ENCODE data around the gene CDC45.
A peak's percentile ranks its signal among the peaks of the same experiment; 100 is the strongest.

CDC45 gene

GRCh38 chr22:19470010-19470409, 9.7 kb upstream of the CDC45 start:
- DNase-seq, result no peak

- DNase-seq, result no peak
Measured at GRCh38 chr22:19471572-19471971, 8.1 kb upstream of the CDC45 start.

GRCh38 chr22:19472233-19472632, 7.5 kb upstream of the CDC45 start:
- no peak for DNase-seq

GRCh38 chr22:19473578-19473977, 6.1 kb upstream of the CDC45 start:
- DNase-seq, result no peak

- no peak for DNase-seq
Measured at GRCh38 chr22:19476023-19476422, 3.7 kb upstream of the CDC45 start.

GRCh38 chr22:19477321-19478044, 2.2 kb upstream of the CDC45 start:
- DNase-seq, result peak; percentile 10

- peak; percentile 14 for DNase-seq
Measured at GRCh38 chr22:19478045-19478900, 1.4 kb upstream of the CDC45 start.

GRCh38 chr22:19478901-19479354, 792 bp upstream of the CDC45 start, which contains the start of gene UFD1:
Gene UFD1 (minus strand): TSS chr22:19479193. CDS start chr22:19479085, 108 bp downstream.
- peak; percentile 86 for DNase-seq

GRCh38 chr22:19480173-19480568, 451 bp downstream of the CDC45 start:
- no peak for DNase-seq

GRCh38 chr22:19480789-19481188, 1.1 kb downstream of the CDC45 start:
- no peak for DNase-seq

- DNase-seq, result no peak
Measured at GRCh38 chr22:19482297-19482696, 2.6 kb downstream of the CDC45 start.

GRCh38 chr22:19483481-19484244, 3.9 kb downstream of the CDC45 start:
- no peak for DNase-seq

GRCh38 chr22:19488285-19488684, 8.6 kb downstream of the CDC45 start:
- DNase-seq, result no peak

GRCh38 chr22:19488884-19489843, 9.4 kb downstream of the CDC45 start:
- DNase-seq, result no peak

GRCh38 chr22:19490628-19491230, 11.0 kb downstream of the CDC45 start:
- no peak for DNase-seq

- peak; percentile 25 for DNase-seq
Measured at GRCh38 chr22:19492504-19493174, 12.9 kb downstream of the CDC45 start.

GRCh38 chr22:19494001-19494560, 14.4 kb downstream of the CDC45 start:
- no peak for DNase-seq

GRCh38 chr22:19494676-19495173, 15.0 kb downstream of the CDC45 start:
- no peak for DNase-seq

- DNase-seq, result no peak
Measured at GRCh38 chr22:19495562-19496323, 16.0 kb downstream of the CDC45 start.

- no peak for DNase-seq
Measured at GRCh38 chr22:19496324-19496630, 16.6 kb downstream of the CDC45 start.
